ENCODE data around the gene SUN2. TPM values are rescaled to one million over a fixed set of nuclear protein-coding genes. Genes with fewer than 3 reads are reported as not detected.

The SUN2 gene
- total and polyA plus RNA-seq, 10 of the 15 experiments (the other 5 are each of a cell fraction or from before 2014, with no cell fraction given): 0.18 to 107 (median 35.9) TPM

- Histone ChIP-seq H3K79me2 (ENCODE audit: control insufficient read depth, insufficient read depth, low read length) (peaks cover 39% of the 10 kb centered on the region), H3K4me1 (ENCODE audit: control insufficient read depth, insufficient read depth, low read length) (no peaks in the 10 kb centered on the region; the same call in 1 of the 2 replicates), H3K27me3 (replicated peaks in 1 of 2; ENCODE audit: control insufficient read depth in 2 of 2, insufficient read depth in 2 of 2, low read length in 1 of 2) (no peaks in the 10 kb centered on the region), H3K9me3 (replicated peaks; ENCODE audit: control insufficient read depth, insufficient read depth, low read length) (no peaks in the 10 kb centered on the region), H3K4me2 (ENCODE audit: control insufficient read depth, insufficient read depth) (no peak overlapping the region), H3K9ac (ENCODE audit: control insufficient read depth, insufficient read depth, low read length) (no peak overlapping the region), H3K4me3 (no peak overlapping the region), H3K36me3 (ENCODE audit: control insufficient read depth in 2 of 2, insufficient read depth in 2 of 2, low read length in 1 of 2) (peaks cover 26 to 36% of the 10 kb centered on the region in 2 experiments), H4K20me1 (ENCODE audit: control insufficient read depth, insufficient read depth) (peaks cover 12% of the 10 kb centered on the region), H2AFZ (ENCODE audit: control insufficient read depth, low read depth, low read length) (no peak overlapping the region), H3K27ac (ENCODE audit: control insufficient read depth, insufficient read depth) (no peak overlapping the region)
- ATAC-seq (no peak), DNase-seq (ENCODE audit: low read depth, low spot score) (no peak), FAIRE-seq (no peak)
- ChIA-PET POLR2A (interaction anchor here (0.5 kb wide), 1 partner anchor 12 kb away, joined by 3 read pairs; no protein-coding TSS in a partner anchor), RAD21 (ENCODE audit: unreplicated experiment) (no interaction called here), CTCF (interaction anchor here (2.6 kb wide), 1 partner anchor 9 kb away, joined by 7 read pairs; no protein-coding TSS in a partner anchor), SMC1A (ENCODE audit: uncharacterized antibody, unreplicated experiment) (interaction anchor here (1.1 kb wide), 1 partner anchor 9 kb away, joined by 4 read pairs; no protein-coding TSS in a partner anchor)
- intact Hi-C loops (cut with micrococcal nuclease; ENCODE audit: unreplicated experiment) (no loop called here), in situ Hi-C loops (cut with MboI) (no loop called here)
- 96% methylated on average over 15 of the region's 15 CpGs for WGBS (ENCODE audit: insufficient coverage, insufficient replicate concordance, low lambda C conversion rate, missing lambda C conversion rate)
- BruUV-seq (replicated peaks): no TSS peak
- TF ChIP-seq ZNF384 (IDR thresholded peaks at IDR 0.05; ENCODE audit: borderline replicate concordance, low read depth, low read length) (no peak), MLLT1 (IDR thresholded peaks at IDR 0.05) (no peak), IKZF1 (conservative IDR thresholded peaks at IDR 0.05) (no peak), MXI1 (IDR thresholded peaks at IDR 0.05; ENCODE audit: low read depth, low read length) (no peak), CUX1 (IDR thresholded peaks at IDR 0.05; ENCODE audit: insufficient replicate concordance, low read depth, low read length) (no peak), MAX (IDR thresholded peaks at IDR 0.05; ENCODE audit: low read depth, low read length) (no peak), NFYB (IDR thresholded peaks at IDR 0.05; ENCODE audit: insufficient read depth, low read depth, low read length) (no peak), PAX5 (IDR thresholded peaks at IDR 0.05; ENCODE audit: borderline replicate concordance, low read depth, low read length) (no peak)
These were observed 39.9 kb downstream of the SUN2 start for GRCh38 chr22:38715852-38716251.

Data from GM12878 (cell line).